GM21447 (cell line): ENCODE data around the gene ERN2.

Experiments
- ATAC-seq: cut with Tn5 transposase; IDR thresholded peaks from one replicate; pipeline ENCODE4 v1.9.1; 2021; ENCODE audit not compliant: unreplicated experiment

Gene ERN2

DNA sequence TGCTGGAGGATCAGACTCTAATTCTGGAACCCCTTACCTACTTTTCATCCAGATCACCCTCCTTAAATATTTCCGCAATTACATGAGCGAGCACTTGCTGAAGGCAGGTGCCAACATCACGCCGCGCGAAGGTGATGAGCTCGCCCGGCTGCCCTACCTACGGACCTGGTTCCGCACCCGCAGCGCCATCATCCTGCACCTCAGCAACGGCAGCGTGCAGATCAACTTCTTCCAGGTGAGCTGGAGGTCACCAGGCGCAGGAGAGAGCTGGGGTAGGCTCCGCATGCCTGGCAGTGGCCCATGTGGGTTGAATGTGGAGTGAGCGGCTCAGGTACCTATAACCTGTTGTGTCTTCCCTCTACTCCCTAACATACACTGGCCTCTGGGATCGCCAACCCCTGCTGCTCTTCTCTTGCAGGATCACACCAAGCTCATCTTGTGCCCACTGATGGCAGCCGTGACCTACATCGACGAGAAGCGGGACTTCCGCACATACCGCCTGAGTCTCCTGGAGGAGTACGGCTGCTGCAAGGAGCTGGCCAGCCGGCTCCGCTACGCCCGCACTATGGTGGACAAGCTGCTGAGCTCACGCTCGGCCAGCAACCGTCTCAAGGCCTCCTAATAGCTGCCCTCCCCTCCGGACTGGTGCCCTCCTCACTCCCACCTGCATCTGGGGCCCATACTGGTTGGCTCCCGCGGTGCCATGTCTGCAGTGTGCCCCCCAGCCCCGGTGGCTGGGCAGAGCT lies 23.4 kb downstream of the ERN2 start:
- no peak for ATAC-seq

DNA sequence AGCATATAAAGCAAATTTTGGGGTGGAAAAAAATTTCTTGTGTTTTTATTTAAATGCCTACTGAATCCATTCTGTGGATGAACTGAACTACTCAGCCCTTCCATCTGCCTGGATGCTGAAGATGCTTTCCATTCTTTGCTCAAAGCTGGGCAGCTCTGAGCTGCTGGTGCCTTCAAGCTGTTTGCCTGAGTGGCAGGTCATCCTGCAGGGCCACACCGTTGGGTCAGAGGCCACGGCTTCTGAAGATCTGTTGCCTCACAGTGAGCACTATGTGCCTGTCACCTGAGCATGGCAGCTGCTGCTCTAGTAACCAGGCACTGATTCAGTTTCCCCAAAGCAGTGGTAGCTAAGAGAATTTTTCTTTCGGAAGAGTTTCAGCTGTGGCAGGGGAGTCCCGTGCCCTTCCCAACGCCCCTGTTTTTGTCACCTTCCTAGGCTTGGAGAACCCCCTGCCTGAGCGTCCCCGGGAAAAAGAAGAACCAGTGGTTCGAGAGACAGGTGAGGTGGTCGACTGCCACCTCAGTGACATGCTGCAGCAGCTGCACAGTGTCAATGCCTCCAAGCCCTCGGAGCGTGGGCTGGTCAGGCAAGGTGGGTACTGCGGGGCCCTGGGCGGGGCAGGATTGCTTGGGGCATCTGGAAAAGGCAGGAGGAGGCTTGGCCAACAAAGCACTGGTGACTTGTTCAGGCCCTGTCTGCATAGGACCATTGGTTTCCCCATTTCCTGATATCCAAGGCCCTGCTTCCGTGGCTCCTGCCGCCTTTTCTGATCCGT lies 25.8 kb downstream of the ERN2 start:
- ATAC-seq = no peak

DNA sequence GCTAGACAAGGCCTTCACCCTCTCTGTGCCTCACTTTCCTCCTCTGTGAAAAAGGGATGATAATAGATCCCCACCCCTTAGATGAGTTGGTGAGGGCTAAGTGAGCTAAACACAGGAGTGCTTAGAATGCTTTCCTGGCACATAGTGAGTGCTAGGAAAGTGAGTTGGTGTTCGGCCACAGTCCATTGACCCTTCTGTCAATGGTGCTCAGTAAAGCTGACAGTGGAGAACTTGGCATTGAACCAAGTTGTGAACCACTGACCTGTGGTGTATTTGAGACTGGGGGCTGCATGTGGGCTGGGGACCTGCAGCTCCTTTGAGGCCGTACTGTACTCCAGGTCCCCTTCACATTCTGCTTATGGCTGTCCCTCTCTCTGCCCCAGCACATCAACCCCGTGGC lies 29.5 kb downstream of the ERN2 start:
- no peak for ATAC-seq

DNA sequence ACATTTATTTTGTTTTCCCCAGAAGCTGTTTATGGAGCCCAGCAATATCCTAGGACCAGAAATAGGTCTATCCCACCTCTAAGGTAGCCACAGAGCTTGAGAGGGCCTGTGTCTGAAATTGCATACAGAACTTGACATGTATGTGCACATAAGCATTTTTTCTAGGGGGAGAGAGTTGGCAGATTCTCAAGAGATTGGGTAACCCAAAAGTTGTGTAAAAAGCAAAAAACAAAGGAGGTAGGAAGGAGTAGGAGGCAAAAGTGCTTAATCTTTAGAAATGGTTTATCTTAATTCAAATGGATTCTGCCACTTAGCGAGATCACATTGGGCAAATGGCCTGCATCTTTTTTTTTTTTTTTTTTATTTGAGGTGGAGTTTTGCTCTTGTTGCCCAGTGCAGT lies 30.8 kb downstream of the ERN2 start:
- ATAC-seq = no peak

DNA sequence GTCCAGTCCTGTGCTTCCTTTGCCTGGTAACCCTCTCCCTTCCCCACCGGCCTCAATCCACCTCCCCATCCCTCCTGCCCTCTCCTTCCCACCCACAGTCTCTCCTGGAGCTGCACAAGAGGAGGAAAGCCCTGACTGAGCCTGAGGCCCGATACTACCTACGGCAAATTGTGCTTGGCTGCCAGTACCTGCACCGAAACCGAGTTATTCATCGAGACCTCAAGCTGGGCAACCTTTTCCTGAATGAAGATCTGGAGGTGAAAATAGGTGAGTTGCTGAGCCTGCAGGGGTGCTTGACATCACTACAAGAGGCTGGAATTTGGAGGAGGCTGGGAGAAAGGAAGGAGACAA lies 33.1 kb downstream of the ERN2 start:
- ATAC-seq = no peak

DNA sequence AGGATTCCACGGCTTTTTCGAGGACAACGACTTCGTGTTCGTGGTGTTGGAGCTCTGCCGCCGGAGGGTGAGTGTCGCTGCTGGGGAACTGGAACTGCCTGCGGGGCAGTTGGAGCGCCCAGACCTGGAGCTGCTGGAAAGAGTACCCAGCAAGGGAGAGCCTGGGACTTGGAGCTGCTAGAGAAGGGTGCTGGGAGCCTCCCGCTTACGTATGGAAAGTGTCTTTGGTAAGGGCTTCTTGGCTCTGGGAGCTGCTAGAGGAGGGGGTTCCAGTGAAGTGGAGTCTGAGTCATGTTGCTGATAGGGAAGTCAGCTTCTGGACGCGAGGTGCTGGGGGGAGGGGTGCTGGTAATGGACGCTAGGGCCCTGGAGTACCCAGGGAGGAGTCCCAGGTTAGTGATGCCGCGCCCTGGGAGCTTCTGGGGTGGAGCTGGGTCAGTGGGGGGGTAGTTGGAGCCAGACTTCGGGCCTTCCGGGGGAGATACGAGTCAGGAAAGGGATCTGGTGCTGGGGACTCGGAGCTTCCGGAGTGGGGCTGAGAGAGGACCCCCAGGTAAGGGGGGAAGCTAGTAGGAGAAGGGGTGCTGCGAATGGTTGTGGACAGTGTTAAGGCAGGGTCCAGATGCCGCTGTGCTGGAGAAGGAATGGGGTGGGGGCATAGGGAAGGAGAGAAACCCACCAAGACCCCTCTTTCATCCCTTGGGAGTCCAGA lies 33.6 kb downstream of the ERN2 start:
- ATAC-seq = no peak

DNA sequence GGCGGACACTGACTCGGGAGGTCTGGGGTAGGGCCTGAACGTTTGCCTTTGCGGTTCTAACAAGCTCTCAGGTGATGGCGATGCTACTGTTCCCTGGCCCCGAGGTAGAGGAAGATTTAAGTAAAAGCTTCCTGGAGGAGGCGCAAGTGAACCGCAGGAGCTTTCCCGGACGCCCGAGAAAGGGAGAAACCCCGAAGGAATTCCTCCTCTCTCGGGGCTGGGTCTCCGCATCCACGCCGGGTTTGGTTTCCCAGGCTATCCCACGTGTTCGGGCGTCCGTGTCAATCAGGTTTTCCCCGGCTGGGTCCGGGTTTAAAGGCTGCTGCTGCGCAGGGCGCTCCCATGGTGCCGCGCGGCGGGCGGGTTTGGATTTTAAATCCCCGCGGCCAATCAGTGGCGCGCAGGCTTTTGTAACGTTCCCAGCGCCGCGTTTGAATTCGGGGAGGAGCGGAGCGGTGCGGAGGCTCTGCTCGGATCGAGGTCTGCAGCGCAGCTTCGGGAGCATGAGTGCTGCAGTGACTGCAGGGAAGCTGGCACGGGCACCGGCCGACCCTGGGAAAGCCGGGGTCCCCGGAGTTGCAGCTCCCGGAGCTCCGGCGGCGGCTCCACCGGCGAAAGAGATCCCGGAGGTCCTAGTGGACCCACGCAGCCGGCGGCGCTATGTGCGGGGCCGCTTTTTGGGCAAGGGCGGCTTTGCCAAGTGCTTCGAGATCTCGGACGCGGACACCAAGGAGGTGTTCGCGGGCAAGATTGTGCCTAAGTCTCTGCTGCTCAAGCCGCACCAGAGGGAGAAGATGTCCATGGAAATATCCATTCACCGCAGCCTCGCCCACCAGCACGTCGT lies 34.4 kb downstream of the ERN2 start, which contains the start of gene PLK1:
Gene PLK1 (plus strand): TSS at position 460 of the 844 bp plus-strand sequence. CDS start 44 bp downstream, at position 504.
- ATAC-seq = peak; percentile 80

DNA sequence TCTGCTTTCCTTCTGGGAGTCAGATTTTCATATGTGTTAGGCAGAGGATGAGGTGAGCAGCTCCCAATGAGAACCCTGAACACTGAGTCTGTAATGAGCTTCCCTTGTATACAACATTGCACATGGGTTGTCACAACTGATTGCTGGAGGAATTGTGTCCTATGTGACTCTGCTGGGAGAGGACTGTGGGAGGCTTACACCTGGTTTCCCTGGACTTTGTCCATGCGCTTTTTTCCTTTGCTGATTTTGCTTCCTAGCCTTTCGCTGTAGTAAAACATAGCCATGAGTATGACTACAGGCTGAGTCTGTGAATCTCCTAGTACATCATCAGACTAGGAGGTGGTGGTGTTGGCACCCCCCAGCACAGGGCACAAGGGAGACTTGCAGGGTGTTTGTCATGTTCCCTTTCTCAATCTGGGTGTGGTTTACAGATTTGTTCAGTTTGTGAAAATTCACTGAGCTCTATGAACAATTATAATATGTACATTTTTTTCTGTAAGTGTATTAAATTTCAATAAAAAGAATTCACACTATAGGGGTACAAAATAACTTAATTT lies 36.0 kb downstream of the ERN2 start:
- ATAC-seq = no peak

DNA sequence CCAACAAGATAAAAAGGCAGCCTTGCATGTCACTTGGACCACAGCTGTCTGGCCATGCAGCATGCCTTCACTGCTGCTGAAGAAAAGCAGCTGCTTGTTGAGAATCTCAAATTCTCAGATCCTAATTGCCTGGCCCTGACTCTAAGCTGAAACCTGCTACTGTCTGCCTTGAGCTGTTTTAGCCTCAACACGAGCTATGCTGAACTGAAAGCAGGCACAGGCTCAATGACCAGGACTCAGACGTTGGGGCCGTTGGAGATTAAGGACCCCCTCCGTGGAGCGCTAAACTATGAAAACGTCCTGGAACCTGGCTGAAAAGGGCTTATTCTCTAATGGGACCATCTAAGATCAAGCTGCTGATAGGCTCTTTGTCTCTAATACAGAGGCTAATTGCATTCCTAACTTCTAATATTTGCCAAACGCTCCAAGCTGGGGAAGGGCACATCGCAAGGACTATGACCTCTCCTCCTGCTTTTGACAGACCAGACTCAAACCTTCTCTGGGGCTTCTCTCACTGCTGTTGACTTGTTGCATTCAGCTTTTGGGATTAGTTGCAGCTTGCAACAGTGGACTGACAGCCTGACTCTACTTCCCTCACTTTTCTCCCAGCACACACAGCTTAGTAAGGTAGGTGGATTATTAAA lies 38.9 kb downstream of the ERN2 start:
- no peak for ATAC-seq

DNA sequence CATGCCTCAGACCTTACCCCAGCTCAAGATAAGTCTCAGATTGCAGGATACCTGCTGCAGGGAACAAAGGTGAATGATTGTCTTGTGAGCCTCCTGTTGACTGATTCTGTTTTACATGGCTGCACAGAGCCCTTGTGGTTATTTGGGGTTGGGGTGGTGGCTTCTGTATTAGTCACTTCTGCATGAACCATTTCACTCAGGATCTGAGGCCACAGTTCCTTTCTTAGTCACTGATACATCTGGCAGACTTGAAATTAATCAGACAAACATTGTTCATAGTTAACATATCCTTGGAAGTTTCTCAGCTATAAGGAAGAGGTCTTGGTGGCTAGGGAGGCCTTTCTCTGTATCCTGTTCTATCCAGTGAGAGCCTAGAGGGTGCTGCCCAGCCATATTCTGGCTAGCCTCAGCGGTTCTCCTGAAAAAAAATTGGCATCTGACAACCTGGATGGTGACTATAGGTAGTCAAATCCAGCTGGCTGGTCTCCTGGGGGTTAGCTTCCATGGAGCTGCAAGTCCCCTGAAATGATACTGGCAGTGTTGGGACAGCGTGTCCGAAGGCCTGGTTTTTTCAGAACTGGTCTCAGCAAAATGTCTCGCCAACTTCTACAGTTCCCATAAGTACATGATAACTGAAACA lies 42.8 kb downstream of the ERN2 start:
- peak; percentile 97 for ATAC-seq

DNA sequence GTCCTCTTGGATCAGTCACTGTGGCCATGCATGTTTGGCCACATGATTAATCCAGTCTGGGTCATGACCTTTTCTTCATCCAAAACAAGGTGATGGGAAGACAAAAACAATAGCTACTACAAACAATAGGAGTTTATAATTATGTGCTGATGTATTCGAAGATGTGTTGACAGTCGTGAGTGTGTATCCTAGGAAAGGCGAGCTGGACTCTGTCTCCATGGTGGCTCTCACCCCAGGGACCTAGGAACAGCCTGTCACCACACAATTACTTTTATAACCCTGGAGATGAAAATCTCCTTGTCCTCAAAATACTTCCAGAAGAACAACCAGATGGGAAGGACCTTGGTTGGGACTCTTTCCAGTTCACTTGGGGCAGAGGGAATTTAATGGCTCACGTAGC lies 44.1 kb downstream of the ERN2 start:
- ATAC-seq = no peak

DNA sequence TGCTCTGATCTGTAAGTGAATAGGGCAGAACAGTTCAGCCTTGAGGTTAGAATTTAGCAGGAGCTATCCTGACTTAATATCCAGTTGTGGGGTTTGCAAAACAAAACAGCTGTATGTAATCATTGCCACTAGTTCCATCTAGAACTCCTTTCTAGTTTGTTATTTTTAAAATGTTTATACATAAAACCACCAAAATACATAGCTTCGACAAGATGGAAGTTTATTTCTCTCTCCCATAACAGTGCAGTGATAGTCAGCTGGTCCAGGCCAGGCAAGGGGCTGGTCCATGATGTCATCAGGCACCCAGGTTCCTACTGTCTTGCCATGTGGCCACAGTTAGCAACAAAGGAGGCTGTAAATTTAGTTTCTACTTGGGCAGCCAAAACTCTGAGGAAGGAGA lies 44.8 kb downstream of the ERN2 start:
- ATAC-seq = no peak

DNA sequence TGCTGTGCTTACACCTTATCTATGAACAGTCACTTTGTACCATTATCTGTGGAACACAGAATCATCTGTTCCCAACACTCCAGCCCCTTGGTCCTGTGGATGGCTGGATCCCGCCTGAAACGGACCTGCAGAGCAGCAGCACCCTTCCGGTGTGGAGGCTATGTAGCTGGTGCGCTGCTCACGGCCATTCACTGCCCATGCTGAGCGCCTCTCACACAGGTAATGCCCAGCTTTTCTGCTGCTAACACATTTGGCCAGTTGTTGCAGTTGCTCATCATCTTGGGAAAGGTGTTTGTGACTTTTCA lies 45.7 kb downstream of the ERN2 start:
- no peak for ATAC-seq

DNA sequence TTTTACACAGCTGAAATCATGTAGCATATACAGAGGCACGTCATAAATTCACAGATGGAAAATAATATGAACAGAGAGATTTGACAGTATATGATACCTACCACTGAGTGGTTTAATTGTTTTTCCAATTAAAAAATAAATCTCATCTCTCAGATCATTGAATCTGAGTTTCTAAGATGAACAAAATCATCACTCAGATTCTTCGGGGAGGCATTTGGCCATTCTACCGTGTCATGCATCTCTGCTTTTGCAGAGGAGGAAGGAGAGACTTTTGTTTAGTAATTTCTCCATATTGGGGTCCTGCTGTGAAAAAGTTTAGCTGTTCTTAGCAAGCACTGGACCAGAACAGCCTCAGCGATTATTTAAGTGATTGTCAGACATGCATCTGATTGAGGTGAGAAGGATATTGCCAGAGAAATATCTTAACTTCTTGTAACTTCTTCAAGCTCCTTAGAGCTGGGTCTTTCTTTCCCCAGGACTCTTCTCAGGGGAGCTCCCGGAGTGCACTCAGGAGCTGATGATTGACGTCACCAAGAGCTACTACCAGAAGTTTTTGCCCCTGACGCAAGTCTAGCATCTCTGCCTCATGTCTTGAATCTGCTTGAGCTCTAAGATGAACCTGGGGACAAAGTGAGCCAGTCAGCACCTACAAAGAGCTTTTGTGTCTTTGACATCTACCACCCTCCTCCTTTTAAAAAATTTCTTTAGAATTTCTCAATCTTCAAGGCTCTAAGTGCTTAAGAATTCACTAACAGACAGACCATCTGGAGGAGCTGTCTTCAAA lies 46.3 kb downstream of the ERN2 start:
- no peak for ATAC-seq

DNA sequence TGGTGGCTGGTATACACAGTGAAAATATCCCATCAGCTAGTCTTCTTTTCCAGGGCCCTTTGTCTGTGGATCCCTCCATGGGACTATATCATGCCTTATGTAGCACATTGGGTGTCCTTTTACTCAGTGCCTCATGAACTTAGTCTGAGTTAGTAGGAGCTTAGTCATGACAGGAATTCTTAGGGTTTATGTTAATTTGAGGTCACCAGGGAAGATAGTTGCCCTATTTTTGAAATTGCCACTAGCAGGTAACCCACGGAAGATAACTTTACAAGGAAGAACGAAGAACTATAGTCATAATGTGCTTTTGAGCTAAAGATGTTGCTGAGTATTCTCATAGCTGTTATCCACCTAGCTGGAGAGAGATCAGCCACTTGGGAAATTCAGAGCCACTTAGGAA lies 49.1 kb downstream of the ERN2 start:
- no peak for ATAC-seq

DNA sequence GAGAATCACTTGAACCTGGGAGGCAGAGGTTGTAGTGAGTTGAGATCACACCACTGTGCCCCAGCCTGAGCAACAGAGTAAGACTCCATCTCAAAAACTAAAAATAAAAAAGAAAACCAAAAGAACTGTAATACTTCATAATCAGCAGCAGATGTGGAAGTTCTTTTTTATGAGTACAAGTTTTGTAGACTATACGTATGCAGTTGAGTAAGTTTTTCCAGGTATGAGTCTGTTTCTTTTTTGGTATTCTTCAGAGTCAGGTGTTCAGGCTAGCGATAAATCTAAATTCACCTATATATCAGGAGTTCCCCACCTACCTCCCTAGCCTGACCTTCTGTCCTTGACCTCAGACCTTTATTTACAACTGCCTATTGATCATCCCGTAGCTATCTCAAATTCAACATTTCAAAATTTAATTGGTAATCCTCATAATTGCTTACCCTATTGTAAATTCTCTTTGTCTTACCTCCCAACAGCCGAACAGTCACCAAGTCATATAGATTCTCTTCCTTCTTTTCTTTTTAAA lies 61.0 kb downstream of the ERN2 start:
- peak; percentile 50 for ATAC-seq

DNA sequence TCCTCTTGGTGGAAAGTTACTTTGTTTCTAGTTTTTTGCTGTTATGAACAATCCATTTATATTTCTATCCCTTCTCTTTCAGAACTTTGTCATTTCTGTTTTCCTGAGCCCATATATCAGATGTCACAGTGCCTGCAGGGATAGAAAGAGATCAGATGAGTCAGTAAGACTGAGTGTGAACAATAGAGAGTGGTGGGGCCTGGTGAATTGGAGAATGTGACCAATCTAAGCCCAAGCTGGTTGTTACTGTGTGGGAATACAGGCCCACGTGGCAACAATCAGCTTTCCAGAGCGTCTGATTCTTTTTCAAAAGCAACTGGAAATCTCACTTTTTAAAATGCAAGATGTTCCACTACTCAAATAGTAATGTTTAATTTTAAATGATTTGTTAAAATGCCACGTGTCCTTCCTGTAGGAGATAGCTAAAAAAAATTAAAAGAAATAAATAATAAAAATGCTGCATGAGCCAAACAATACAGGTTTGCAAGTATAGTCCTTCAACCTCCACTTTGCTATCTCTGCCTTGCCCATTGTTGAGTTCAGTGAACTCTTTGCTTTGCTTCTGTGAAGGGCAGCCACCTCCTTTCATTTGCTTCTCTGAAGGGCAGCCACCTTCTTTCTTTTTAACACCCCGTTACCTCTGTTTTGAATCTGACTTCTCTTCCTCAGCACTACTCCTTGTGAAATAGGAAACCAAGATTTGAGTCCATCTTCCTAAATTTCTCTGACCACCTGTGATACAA lies 62.2 kb downstream of the ERN2 start:
- no peak for ATAC-seq

DNA sequence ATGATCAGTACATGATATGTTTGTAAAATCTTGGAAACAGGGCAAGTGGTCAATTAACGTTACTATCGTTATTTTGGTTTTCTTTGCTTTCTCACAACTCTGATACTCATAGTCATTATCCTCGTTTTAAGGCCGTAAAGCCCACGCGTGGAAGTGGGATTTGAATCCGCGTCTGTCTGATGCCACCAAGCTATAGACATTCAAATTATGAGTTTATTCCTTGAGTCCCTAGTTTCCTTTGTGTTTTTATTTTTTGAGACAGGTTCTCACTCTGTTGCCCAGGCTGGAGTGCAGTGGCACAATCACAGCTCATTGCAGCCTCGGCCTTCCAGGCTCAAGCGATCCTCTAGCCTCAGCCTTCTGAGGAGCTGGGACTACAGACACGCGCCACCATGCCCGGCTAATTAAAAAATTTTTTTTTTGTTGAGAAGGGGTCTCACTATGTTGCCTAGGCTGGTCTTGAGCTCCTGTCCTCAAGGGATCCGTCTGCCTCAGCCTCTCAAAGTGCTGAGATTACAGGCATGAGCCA lies 70.7 kb downstream of the ERN2 start:
- ATAC-seq = no peak
